ENCODE measurements around the gene KCNIP3. TPM values are rescaled to one million over a fixed set of nuclear protein-coding genes. Genes with fewer than 3 reads are reported as not detected.

KCNIP3 gene
- total and polyA plus RNA-seq, 8 donors = 3.2 to 12.6 (median 7.7) TPM

- no peak overlapping the region for H3K4me3 ChIP-seq
- no peak overlapping the region for H3K27ac ChIP-seq
- H3K36me3 ChIP-seq = no peaks in the 10 kb centered on the region
- ATAC-seq = no peak
- H3K9me3 ChIP-seq = no peaks in the 10 kb centered on the region
- peak in 2 of 4 donors; percentile 17 to 43 for DNase-seq
- no peak for TF ChIP-seq CTCF (IDR thresholded peaks at IDR 0.05)
- peaks cover 0 to 20% of the 10 kb centered on the region in 2 donors for H3K4me1 ChIP-seq
- intact Hi-C loops (cut with DNase I) = no loop called here
- peaks cover 7 to 50% of the 10 kb centered on the region in 2 donors for H3K27me3 ChIP-seq
Measured at GRCh38 chr2:95349568-95350322, 52.6 kb downstream of the KCNIP3 start.

DNA sequence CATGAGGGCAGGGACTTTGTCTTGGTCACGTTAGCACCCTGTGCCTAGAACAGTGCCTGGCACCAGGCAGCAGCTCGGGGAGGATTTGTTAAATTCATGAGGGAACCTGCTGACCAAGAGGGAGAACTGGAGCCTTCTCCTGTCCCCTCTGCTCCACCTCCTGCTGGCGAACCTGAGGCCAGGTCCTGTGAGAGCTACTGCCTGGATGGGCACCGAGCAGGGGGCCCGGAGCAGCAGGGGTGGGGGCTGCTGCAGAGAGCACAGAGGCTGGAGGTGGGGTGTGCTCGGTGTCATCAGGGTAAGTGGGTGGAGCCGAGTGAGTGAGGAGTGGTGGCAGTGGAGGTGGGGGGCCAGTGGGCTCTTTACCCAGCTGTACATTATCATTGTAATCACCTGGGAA, 53.2 kb downstream of the KCNIP3 start:
- Histone ChIP-seq H3K27me3 (peaks cover under 1 to 44% of the 10 kb centered on the region in 2 donors), H3K36me3 (no peaks in the 10 kb centered on the region), H3K27ac (no peak overlapping the region), H3K4me3 (no peak overlapping the region), H3K9me3 (no peaks in the 10 kb centered on the region), H3K4me1 (peaks cover 0 to 15% of the 10 kb centered on the region in 2 donors)
- intact Hi-C loops (cut with DNase I) = no loop called here
- TF ChIP-seq CTCF (IDR thresholded peaks at IDR 0.05) = no peak
- DNase-seq = peak in 2 of 4 donors; percentile 11 to 59
- no peak for ATAC-seq

DNA sequence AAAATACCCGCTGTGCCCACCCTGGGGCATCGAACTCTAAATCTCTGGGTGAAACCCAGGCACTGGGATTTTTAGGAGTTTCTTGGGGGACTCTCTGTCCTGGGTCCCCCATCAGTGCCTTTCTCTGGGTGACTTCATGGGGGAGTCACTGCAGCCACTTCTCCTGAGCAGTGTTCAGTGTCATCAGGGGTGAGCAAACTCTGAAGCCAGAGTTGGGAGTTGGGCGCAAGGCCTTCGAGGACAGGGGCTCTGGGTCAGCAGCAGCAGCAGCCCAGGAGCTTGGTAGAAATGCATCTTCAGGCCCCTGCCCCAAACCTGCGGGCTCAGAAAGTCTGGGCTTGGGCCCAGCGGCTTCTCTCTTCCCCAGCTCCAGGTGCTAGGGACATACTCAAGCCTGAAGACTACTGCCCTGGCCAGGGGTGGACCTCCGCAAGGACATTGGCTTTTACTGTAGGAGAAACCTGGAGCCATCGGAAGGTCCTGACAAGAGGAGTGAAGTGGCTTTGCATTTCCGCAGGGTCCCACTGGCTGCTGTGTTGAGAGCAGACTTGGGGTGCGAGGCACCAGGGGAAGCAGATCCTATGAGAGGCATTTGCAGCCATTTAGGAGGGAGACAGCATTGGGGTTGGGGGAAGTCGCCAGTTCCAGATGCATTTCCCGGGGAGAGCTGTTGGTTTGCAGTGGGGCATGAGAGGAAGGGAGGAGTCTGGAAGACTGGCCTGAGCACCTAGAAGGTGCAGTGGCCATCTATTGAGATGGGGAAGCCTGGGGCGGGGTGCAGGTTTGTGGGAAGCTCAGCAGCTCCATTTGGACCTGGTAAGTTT, 53.8 kb downstream of the KCNIP3 start:
- DNase-seq (peak in 2 of 4 donors; percentile 26 to 34), ATAC-seq (no peak)
- intact Hi-C loops (cut with DNase I) = no loop called here
- H3K4me3 ChIP-seq = no peak overlapping the region
- H3K27me3 ChIP-seq = peaks cover 0 to 38% of the 10 kb centered on the region in 2 donors
- H3K4me1 ChIP-seq = peaks cover 0 to 8% of the 10 kb centered on the region in 2 donors
- H3K36me3 ChIP-seq = no peaks in the 10 kb centered on the region
- no peak overlapping the region for H3K27ac ChIP-seq
- TF ChIP-seq CTCF (IDR thresholded peaks at IDR 0.05) = no peak
- no peaks in the 10 kb centered on the region for H3K9me3 ChIP-seq

GRCh38 chr2:95351598-95351915, 54.4 kb downstream of the KCNIP3 start:
- no peak for TF ChIP-seq CTCF (IDR thresholded peaks at IDR 0.05)
- no peak overlapping the region for H3K4me3 ChIP-seq
- peaks cover 0 to 34% of the 10 kb centered on the region in 2 donors for H3K27me3 ChIP-seq
- ATAC-seq (no peak), DNase-seq (no peak)
- no peak overlapping the region for H3K27ac ChIP-seq
- no peaks in the 10 kb centered on the region for H3K9me3 ChIP-seq
- intact Hi-C loops (cut with DNase I) = no loop called here
- peaks cover 0 to 6% of the 10 kb centered on the region in 2 donors for H3K4me1 ChIP-seq
- H3K36me3 ChIP-seq = no peaks in the 10 kb centered on the region

Data from left lung (tissue), 10 donors.